ENCODE results near the gene ARPC5L.
A peak's percentile ranks its signal among the peaks of the same experiment; 100 is the strongest.

ARPC5L gene

DNA sequence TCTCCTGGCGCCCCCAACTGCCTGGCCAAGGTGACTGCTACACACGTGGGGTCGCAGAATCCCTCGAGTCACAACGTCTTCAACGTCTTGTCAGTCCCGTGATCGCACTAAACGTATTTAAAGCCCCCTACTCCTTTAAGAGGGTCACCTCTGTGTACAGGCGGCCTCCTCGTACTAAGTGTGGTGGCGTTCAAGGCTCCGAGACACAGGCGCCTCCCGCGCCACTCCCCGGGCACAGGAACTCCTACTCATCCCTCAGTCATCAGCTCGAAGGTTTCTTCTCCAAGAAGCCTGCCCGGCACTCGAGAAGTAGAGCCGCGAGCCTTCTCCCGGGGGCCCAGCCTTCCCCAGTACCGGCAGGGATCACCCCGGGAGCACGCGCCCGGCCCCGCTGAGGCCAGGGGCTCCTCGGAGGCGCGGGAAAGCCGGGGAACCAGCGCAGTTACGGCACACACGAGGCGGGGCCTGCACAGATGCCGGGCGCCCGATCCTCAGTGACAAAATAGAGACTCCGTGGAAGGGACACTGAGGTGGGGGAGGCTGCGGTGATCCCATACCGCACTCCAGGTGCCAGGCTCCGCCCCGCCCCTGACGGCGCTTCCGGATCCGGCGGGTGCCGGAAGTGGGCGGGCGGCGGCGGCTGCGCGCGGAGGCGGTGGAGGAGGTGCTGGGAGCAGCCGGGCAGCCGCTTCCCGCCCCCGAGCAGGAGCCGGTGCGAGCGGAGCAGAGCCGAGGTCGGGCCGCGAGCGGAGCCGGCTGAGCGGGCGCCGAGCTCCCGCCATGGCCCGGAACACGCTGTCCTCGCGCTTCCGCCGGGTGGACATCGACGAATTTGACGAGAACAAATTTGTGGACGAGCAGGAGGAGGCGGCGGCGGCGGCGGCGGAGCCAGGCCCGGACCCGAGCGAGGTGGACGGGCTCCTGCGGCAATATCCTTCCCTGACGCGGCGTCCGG is 6.9 kb downstream of the ARPC5L start:
- peak; percentile 79 to 88 for DNase-seq

DNA sequence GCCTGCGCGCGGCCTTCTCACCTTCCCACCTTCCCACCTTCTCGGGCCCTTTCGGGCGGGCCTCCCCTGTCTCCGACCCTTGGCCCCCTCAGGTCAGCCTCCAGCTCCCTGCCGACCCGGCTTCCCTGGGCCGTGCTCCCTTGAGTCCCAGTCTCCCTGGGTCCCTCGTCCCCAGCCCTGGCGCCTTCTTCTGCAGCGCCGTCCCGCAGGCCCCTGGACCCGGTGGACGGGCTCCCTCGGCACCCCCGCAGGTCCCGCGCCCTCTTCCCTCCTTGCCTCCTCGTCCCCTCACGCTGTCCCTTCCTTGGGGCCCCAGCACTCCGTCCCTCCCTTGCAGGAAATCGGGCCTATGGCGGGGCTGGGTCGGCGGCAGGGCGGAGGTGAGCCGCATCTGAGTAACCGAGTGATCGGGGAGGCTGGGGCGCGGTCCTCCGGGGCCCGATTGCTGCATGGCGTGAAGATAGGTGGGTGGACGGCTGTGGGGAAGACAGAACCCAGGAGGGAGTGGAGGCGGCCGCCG is 7.6 kb downstream of the ARPC5L start:
- peak in 1 of 2 experiments; percentile 13 for DNase-seq

DNA sequence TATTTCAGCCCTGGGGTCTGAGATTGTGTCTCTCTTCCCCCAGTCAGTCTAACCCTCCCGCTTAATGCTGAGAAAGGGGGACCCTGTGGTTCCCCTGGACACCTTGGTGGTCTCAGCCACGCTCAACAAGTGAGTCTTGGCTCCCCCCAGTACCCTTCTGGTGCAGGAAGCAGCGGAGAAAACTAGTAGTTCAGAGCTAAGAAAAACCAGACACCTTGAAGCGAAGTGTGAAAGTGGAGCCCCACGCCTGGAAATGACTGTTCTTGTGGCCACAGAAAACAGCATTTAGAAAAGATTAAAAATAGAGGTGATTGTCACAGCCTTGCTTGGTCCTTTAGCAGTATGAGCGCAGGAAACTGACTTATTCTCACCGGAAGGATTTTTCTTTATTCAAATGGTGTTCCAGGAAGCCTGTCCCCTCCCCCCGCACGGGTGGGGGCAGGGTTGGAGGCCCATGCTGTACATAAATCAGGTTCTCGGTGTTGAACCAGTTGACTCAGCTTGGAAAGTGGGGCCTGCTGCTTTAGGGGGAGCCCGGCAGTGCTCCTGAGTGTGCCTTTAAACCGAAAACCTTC is 8.1 kb downstream of the ARPC5L start:
- DNase-seq: peak in 1 of 2 experiments; percentile 28

DNA sequence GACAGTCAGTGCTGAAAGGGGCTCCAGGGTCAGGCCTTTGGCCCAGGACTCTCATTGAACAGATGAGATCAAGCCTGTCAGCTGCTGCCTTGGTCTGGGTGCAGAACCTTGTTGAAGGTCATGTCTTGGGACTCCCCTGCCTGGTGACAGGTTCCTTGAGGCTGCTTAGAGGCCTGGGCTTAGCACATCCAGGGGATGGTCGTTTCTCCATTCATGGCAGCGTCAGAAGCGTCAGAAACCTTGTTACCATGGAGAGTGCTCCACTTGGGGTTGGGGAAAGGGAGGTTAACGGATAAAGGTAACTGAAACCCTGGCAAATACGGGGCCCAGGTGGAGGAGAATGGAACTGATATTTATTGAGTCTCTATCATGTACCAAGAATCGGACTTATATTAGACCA is 8.8 kb downstream of the ARPC5L start:
- DNase-seq: no peak

DNA sequence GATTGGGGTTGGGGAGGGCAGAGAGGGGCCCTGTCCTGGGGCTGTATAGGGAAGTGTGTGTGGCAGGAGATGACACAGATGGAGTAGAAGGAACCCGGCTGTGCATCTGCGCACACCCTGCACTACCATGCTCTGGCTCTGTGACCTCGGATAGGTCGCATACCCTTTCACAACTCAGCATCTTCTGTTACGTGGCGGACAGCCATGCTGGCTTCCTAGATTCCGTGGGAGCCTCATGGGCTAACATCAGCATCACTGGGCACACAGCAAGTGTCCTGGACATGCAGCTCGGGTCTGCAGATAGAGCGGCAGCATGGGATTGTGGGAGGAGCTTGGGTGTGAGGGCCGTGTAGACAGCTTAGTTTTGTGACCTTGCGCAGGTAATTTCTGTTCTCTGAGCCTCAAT is 9.2 kb downstream of the ARPC5L start:
- no peak for DNase-seq

DNA sequence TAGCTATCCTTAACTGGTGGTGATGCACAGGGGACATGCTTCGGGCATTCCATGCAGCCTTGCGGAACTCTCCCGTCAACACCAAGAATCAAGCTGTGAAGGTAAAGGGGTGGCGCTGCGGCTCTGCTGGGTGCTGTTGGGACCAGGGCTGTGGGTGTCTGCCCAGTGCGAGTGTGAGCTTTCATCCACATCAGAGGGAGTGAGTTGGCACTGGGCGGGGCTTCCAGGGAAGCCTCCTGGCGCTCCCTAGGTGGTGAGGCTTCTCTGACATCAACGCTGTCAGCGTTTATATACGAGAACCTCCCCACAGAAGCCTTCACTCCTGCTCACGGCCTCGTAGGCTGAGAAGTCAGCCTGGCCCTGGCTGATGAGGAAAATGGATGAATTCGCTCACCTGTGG is 11.7 kb downstream of the ARPC5L start:
- DNase-seq: no peak

DNA sequence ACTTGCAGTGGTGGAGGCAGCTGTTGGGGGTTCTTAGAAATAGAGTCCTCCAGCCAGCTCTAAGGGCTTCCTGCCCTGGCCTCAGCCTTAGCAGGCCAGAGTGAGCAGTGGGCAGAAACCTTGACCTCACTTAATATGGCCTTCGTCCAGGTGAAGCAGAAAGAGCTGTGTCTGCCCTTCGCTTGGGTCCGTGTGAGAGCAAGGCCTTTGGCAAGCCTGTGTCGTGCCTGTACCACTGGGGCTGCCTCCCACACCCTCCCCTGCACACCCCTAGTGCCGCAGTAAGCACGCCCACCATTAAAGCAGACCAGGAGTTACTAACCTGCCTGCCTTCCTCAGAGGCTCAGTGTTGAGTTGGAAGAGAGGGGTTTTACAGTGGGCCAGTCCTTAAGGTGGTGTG is 13.6 kb downstream of the ARPC5L start:
- DNase-seq: no peak

DNA sequence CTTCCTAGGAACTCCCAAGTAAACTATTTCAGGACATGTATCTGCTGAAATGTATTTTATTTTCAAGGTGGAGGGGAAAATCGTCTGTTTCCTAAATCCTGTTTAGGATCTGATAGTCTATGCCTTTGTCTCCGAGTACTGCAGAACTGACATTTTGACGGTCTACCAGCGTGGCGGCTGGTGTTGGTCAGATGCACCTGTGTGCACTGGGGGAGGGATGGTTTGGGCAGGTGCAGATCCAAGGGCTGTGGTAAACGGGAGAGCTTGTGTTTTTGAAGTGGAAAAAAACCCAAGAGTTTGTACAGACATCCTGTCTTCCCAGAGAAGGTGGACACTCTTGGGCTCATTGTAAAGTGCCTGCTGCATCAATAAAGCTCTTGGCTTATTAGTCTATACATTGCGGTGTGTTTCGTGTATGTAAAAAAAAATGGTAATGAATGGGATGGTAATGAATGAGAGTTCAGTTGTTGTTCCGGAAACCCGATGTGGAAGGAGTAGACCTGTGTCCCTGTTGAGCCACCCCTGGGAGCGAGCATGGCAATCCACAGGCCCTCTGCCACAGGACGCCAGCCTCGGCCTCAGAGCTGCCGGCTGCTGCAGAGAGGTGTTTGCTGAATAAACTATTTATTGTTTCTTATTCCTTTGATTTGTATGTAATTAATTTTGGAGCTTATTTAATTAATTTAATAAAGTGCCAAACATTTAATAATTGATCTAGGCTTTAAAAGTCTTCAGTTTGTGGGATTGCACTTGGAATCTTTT is 15.3 kb downstream of the ARPC5L start:
- DNase-seq: no peak

DNA sequence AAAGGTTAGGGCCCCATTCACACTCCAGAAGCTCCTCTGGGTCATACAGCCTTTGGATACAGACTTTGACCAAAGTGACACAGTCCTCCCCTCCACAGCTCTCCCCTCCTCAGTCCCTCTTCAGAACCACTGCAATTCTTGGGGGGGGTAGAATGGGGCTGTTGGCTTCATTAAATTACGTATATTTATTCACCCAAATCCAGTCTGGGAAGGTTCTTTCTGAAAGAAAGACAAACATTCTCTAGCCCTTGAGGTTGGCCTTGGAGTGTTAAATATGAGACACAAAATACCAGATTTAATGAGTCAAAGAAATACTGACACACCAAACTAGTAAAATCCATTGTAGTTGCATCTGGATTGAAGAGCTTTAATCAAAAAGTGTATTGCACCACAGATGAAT is 16.1 kb downstream of the ARPC5L start:
- no peak for DNase-seq

DNA sequence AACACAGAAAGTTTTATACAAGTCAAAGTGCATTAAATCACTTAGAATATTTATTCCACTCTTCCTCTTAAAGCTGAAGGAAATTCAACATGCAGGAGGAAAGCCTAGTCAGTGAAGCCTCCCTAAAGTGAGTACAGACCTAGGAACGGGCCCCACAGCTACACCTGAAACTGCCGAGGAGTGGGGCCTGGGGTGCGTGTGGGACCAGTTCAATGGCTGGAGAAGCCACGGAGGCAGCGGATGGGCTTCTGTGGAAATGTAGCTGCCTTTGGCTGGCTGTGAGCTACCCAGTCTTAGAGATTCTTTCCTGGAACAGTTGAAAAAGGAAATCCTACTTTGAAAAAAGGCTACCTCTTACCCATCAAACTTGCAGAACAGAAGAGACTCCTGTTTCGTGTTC is 16.6 kb downstream of the ARPC5L start:
- no peak for DNase-seq

DNA sequence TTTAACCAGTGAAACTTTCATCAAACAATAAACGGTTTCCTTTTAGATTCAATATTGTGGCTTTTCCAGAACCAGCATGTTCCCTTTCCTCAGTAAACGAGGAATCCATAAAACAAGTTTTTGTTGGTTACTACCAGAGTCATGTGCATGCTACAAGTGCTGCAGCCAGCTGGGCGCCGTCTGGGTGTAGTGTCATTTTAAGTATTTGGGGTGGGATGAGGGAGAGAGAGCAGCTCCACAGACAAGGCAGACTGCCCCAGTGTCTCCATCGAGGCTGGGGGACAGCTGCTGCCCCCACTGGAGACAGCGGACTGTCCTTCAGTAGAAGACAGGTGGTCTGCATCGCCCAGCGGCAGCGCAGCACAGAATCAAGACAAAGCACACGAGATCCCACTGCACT is 17.3 kb downstream of the ARPC5L start:
- DNase-seq: no peak

DNA sequence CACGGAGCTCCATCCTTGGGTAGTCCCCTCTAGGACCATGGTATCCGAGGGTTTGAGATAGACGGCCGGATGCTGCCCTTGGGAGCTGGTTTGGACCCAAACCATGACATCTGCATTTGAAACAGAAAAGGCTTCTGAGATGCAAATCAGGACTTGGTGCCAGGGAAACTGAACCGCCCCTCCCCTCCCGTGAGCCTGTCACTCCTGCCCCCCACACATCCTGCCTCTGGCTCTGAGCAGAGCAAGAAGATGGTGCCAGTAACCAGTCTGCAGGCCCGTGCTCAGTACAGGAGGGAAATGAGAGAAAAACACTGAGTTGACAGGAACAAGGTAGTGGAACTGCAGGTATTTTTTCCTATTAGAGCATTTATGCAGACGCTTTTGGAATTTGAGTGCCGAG is 18.6 kb downstream of the ARPC5L start:
- DNase-seq: no peak

DNA sequence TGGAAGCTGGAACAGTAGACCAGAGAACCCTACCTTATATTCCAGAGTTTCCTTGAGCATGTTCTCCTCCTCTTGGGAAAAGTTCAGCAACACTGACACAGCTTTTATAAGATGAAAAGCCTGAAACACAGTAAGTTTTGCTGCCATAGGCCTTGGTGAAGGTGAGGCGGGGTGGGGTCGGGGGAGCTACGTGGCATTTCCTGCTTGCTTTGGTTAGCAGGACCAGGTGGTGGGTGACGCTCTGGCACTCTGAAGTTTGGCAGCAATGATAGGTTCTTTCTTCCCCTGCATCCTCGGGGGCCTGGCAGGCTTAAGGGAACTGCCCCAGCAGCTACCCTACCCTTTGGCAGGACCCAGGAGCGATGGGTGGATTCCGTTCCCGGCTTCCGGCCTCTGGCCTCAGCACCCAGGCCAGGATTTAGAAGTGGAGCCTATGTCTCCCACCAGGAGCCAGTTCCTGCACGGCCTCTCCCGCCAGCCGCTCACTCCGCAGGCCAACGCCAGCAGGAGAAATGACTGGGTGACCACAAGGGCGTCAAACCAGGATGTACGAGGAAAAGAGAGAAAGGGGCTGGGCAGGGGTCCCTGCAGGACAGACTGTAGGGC is 19.3 kb downstream of the ARPC5L start:
- DNase-seq: no peak

DNA sequence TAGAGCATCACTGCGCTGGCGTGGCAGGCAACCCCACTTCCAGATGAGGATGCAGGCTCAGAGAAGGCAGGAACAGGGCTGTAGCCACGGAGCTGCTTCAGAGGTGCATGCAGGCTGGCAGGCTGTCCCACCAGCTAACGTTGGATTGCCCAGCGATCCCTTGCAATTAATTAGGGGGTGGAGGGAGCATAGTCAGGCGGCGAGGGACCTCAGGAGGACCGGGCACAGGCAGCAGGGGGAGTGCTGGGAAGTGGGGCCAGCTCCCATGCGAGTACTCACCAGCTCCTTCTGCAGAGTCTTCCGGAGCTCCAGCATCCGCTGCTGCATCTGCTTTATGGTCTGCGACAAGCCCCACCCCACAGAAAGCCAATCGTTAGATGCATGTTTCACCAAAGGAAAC is 20.3 kb downstream of the ARPC5L start:
- DNase-seq: no peak

DNA sequence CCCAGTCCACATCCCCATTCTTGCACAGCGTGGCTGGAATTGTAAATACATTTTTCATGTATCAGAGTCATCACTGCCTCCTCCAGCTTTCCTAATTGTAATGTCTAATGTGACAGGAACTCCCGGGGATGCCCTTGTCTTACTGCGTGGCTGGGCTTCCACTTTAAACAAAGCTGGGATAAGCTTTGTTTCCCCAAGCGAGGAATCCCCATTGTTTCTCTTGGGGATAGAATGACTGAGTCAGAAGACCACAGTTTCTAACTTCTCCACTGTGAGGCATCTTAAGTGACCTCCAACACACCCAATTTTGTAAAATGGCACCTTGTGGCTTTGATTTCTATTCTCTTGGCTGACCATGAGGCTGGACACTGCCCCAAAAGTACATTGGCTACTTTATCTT is 22.4 kb downstream of the ARPC5L start:
- DNase-seq: no peak

DNA sequence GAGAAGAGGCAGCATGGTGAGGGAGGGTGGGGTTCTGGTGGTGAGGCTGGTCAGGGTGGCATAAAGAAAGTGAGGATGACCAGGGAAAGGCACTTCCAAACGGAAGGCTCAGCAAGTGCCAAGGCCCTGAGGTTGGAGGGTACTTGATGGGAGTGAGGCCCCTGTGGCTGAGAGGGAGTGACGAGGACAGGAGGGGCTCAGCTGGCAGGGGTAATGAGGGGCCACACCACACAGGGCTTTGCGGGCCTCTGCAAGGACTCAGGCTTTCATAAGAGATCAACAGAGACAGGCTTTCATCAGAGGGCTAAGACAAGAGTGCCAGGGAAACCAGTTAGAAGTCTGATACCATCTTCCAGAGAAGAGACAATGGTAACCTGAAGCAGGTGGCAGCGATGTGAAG is 23.6 kb downstream of the ARPC5L start:
- no peak for DNase-seq

DNA sequence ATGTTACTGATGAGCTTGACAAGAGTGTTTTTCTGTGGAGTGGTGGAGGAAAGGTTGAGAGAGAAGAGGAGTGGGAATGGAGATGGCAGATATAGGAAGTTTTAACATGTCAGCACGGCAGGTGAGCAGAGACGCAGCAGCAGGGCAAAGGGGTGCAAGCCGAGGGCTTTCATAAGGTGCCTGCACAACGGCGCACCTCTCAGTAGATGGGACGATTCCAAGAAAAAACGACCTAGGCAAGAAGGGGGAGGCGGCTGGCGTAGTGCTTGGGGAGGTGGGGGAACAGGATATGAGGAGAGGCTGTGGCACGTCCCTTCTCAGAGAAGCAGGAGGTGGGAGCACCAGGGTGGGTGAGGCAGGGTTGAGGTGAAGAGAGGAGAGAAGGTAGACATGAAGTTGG is 24.5 kb downstream of the ARPC5L start:
- no peak for DNase-seq

DNA sequence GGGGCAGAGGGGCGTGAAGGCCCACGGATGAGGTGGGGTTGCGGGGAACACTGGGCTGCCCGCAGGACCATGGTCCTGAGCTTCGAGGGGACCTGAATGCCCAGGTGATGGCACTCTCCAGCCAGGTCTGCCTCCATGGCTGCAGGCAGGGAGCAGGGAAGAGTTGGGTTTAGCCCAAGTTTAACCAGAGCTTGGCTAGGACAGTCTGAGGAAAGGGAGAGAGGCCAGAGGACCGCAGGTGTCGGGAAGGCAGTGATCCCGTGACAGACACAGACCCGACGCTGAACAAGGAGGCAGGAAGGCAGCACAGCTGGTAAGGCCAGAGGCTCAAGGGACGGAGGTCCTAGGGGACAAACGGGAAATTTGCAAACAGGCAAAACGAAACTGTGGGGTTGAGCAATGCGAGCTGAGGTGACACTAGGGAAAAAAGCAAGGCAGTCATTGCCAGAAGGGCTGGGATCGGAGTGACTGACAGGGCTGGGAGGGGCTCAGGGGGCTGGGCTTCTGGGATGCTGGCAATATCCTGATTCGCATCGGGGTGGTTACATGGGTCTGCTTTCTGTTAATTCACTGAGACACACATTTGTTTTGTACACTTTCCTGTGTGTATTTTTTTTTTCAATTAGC is 25.0 kb downstream of the ARPC5L start:
- DNase-seq: no peak

DNA sequence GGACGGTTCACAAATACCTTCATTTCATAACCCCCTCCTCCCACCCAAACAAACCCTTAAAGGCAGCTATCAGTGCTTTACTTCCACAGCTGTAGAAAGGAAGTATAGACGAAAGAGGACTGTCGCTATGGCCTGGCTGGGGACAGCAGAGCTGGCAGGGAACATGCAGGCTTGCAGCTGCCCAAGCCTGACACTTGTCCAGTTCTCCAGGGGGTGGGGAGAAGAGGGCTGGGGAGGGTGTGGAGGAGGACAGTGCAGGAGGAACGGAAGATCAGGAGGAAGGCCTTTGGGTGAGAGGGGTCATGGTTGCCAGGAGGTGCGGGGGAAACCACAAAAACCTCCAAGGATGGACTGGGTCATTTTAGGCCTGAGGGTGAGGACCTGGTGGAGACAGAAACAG is 25.9 kb downstream of the ARPC5L start:
- no peak for DNase-seq

DNA sequence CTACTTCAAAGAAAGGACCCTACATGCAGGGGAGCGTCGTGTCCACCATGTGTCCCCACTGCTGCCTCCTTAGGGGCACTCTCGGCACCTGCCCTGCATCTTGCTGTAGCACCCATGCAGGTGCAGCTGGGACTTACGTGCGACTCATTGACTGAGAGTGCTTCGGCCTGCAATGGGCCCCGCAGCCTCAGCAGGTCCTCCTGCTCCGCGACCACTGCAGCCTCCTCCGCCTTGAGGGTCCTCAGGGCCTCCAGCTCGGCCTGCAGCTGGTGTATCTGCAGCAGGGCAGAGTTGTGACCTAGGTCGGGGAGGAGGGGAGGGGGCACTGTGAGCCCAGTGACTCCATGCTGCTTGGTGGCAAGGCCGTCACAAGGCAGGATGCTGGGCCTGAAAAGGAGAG is 27.1 kb downstream of the ARPC5L start:
- DNase-seq: no peak

DNA sequence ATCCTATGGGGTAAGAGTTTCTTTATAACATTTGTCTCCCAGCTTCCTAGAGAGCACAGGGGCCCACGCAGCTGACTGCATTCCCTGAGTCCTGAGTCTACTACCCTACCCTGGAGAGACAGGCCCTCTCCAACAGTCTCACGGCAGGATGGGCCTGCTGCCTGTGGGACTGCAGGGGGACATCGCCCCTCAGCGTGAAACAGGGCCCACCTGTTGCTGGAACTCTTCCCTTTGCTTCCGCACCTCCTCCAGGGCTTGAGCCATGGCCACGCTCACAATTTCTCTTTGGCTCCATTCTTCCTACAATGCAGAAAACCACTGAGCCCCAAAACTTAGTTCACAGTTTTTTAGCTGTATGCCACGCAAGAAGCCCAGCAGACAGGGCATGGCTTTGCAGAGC is 28.2 kb downstream of the ARPC5L start:
- DNase-seq: no peak

DNA sequence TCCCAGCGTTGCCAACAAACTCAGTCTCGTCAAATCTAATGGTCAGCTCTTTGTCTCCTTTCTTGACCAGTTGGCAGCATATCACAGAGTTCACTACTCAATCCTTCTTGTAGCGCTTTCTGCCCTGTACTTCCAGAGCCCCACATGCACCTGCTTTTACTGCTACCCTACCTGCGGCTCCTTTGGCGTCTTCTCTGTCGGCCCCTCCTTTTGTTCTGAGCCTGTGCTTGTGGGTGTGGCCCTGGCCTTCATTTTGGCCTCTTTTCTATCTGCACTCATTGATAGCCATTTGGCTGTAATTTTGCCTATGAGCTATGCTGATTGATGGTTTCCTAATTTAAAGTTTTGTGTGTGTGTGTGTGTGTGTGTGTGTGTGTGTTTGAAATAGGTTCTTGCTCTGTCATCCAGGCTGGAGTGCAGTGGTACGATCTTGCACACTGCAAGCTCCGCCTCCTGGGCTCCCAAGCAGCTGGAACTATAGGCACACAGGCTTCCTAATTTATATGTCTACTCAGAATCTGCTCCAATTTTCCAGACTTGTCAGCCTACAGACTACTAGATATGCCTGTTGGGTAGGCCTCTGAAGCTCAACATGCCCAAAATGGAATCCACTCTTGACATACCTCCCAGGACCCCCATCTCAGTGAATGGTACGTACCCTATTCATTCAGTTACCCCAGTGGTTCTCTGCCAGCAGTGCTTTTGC is 32.3 kb downstream of the ARPC5L start:
- DNase-seq: no peak
